Smooth muscle cell (in vitro differentiated cells): Measurements from ENCODE around the gene SEC23A. TPM values are rescaled to one million over a fixed set of nuclear protein-coding genes. Genes with fewer than 3 reads are reported as not detected.

Source experiments
- DNase-seq: peaks from one replicate; lab custom pipeline; 2025; ENCODE audit not compliant: unreplicated experiment; lab: John Stamatoyannopoulos, UW
- H2AFZ ChIP-seq: fragments of 200-600 bp; sonication (generic); 2 replicates; pipeline ENCODE4 v1.6.0; 2016; ENCODE audit warnings: antibody characterized with exemption, low read depth, mild to moderate bottlenecking
- H3F3A ChIP-seq: fragments of 200-600 bp; sonication (generic); 2 replicates; pipeline ENCODE4 v1.6.0; 2017; ENCODE audit warnings: antibody characterized with exemption, low read depth
- H3K27ac ChIP-seq: fragments of 200-600 bp; sonication (generic); 2 replicates; pipeline ENCODE4 v1.5.1; 2016; ENCODE audit warnings: low read depth, mild to moderate bottlenecking
- H3K27me3 ChIP-seq: fragments of 200-600 bp; sonication (generic); 2 replicates; pipeline ENCODE4 v1.6.1; 2016; ENCODE audit warnings: low read depth, mild to moderate bottlenecking
- H3K36me3 ChIP-seq: fragments of 200-600 bp; sonication (generic); 2 replicates; pipeline ENCODE4 v1.5.1; 2016; ENCODE audit warnings: low read depth
- H3K4me1 ChIP-seq: fragments of 200-600 bp; sonication (generic); 2 replicates; pipeline ENCODE4 v1.5.1; 2016; ENCODE audit warnings: low read depth
- H3K4me2 ChIP-seq: fragments of 200-600 bp; sonication (generic); 2 replicates; pipeline ENCODE4 v1.6.0; 2016; ENCODE audit warnings: mild to moderate bottlenecking
- H3K4me3 ChIP-seq: fragments of 200-600 bp; sonication (generic); 2 replicates; pipeline ENCODE4 v1.5.1; 2016; ENCODE audit warnings: mild to moderate bottlenecking
- H3K79me2 ChIP-seq: fragments of 200-600 bp; sonication (generic); 2 replicates; pipeline ENCODE4 v1.6.0; 2016; ENCODE audit warnings: low read depth, mild to moderate bottlenecking
- H3K9ac ChIP-seq: fragments of 200-600 bp; sonication (generic); 2 replicates; pipeline ENCODE4 v1.6.0; 2016; ENCODE audit warnings: low read depth
- H3K9me3 ChIP-seq: fragments of 200-600 bp; sonication (generic); replicated peaks from 2 replicates; pipeline ENCODE4 v1.5.1; 2016; ENCODE audit warnings: low read depth
- H4K20me1 ChIP-seq: fragments of 200-600 bp; sonication (generic); 2 replicates; pipeline ENCODE4 v1.6.0; 2016; ENCODE audit warnings: low read depth
- CTCF ChIP-seq: fragments of 200-600 bp; sonication (generic); IDR thresholded peaks from 2 replicates; pipeline ENCODE4 v1.5.1; 2017; ENCODE audit warnings: borderline replicate concordance, mild to moderate bottlenecking, antibody characterized with exemption; ENCODE audit not compliant: insufficient read depth, poor library complexity, severe bottlenecking
- WGBS: methylation state at CpG from one replicate; pipeline ENCODE4 v1.1.7; 2016; ENCODE audit warnings: low lambda C conversion rate; 5-methylcytosine and 5-hydroxymethylcytosine counted together
- polyA plus RNA-seq: library from polyadenylated mRNA; unstranded; fragments of >200 nt; fragmentation: Nextera tagmentation; extraction: Ambion mirVana; gene quantifications from 2 replicates; pipeline ENCODE4 v1.2.1, GENCODE V29; 2016
- total RNA-seq: library from RNA; depleted of rRNA; stranded (reverse); fragments of >200 nt; gene quantifications from 2 replicates; pipeline ENCODE4 v1.2.3, GENCODE V29; 2014

Gene SEC23A
- total and polyA plus RNA-seq, 2 experiments from 2014 or later: 151 to 220 TPM

GRCh38 chr14:39114073-39114838 is 11.2 kb upstream of the SEC23A start, which contains the start of gene GEMIN2:
Gene GEMIN2 (plus strand): TSS chr14:39114323. CDS start chr14:39114339, 16 bp downstream.
- peak; percentile 73 for DNase-seq
- H4K20me1 ChIP-seq: no peaks in the 10 kb centered on the region
- H3K4me2 ChIP-seq: peak within 1 kb of the TSS; percentile 86
- H3K27me3 ChIP-seq: no peaks in the 10 kb centered on the region
- H3K36me3 ChIP-seq: peaks cover 7% of the 10 kb centered on the region
- H3K27ac ChIP-seq: peak within 1 kb of the TSS; percentile 45
- peak within 1 kb of the TSS; percentile 45 for H3K9ac ChIP-seq
- 3% methylated on average over 40 of the region's 40 CpGs for WGBS
- H3K9me3 ChIP-seq: no peaks in the 10 kb centered on the region
- H3K4me3 ChIP-seq: peak within 1 kb of the TSS; percentile 69
- peaks cover 11% of the 10 kb centered on the region for H3K4me1 ChIP-seq
- peaks cover 13% of the 10 kb centered on the region for H3K79me2 ChIP-seq
- no peaks in the 10 kb centered on the region for H3F3A ChIP-seq
- peak within 1 kb of the TSS; percentile 90 for H2AFZ ChIP-seq
- no peak for TF ChIP-seq CTCF

- H3K36me3 ChIP-seq: peaks cover 3% of the 10 kb centered on the region
- H3K27ac ChIP-seq: peak overlapping the region; percentile 45
- H3K4me3 ChIP-seq: peak overlapping the region; percentile 69
- no peak for TF ChIP-seq CTCF
- no peak for DNase-seq
- H2AFZ ChIP-seq: peak overlapping the region; percentile 90
- H3F3A ChIP-seq: no peaks in the 10 kb centered on the region
- H3K27me3 ChIP-seq: no peaks in the 10 kb centered on the region
- H3K4me2 ChIP-seq: peak overlapping the region; percentile 86
- peaks cover 11% of the 10 kb centered on the region for H3K4me1 ChIP-seq
- 77% methylated on average over 3 of the region's 3 CpGs for WGBS
- peak overlapping the region; percentile 45 for H3K9ac ChIP-seq
- H3K79me2 ChIP-seq: peaks cover 13% of the 10 kb centered on the region
- H4K20me1 ChIP-seq: no peaks in the 10 kb centered on the region
- H3K9me3 ChIP-seq: no peaks in the 10 kb centered on the region
These were observed 10.6 kb upstream of the SEC23A start for GRCh38 chr14:39113685-39114072.

- H3K4me1 ChIP-seq: peaks cover 11% of the 10 kb centered on the region
- peaks cover 7% of the 10 kb centered on the region for H3K79me2 ChIP-seq
- no peaks in the 10 kb centered on the region for H4K20me1 ChIP-seq
- TF ChIP-seq CTCF: no peak
- H3K9ac ChIP-seq: no peak overlapping the region
- no peak overlapping the region for H3K27ac ChIP-seq
- H3F3A ChIP-seq: no peaks in the 10 kb centered on the region
- H3K4me3 ChIP-seq: no peak overlapping the region
- DNase-seq: no peak
- no peaks in the 10 kb centered on the region for H3K36me3 ChIP-seq
- no peaks in the 10 kb centered on the region for H3K9me3 ChIP-seq
- 90% methylated on average over 12 of the region's 12 CpGs for WGBS
- no peak overlapping the region for H2AFZ ChIP-seq
- no peak overlapping the region for H3K4me2 ChIP-seq
- no peaks in the 10 kb centered on the region for H3K27me3 ChIP-seq
These were observed 7.1 kb upstream of the SEC23A start for GRCh38 chr14:39109893-39110715.
